ENCODE data around the gene TEX14. TPM values are rescaled to one million over a fixed set of nuclear protein-coding genes. Genes with fewer than 3 reads are reported as not detected.

Gene TEX14
- total and polyA plus RNA-seq, 8 donors = 0.03 to 0.06 TPM; not detected in 6

GRCh38 chr17:58516644-58517377 is 175.0 kb downstream of the TEX14 start:
- DNase-seq = peak in 1 of 2 donors; percentile 67
- intact Hi-C loops (cut with DNase I; ENCODE audit: low total_unique reads) = loop anchor here (10.0 kb wide), 1 partner anchor 488 kb away; no protein-coding TSS in a partner anchor
- 18 to 54% (median 31%) methylated on average over 2 of the region's 2 CpGs for WGBS, 5 donors
- peaks cover 36 to 67% (median 55%) of the 10 kb centered on the region in 4 donors for H3K4me1 ChIP-seq
- peak overlapping the region; percentile 87 to 98 (median 94) for H3K27ac ChIP-seq
- peaks cover 1 to 12% (median 9%) of the 10 kb centered on the region in 4 donors for H3K36me3 ChIP-seq
- no peak for TF ChIP-seq POLR2AphosphoS5 (IDR thresholded peaks at IDR 0.05)
- no peak for TF ChIP-seq POLR2A (IDR thresholded peaks at IDR 0.05)
- TF ChIP-seq CTCF (IDR thresholded peaks at IDR 0.05) = no peak
- TF ChIP-seq EP300 (IDR thresholded peaks at IDR 0.05) = no peak
- no peaks in the 10 kb centered on the region for H3K9me3 ChIP-seq
- H3K27me3 ChIP-seq = no peaks in the 10 kb centered on the region
- peak overlapping the region; percentile 63 to 76 (median 68) for H3K4me3 ChIP-seq

GRCh38 chr17:58515286-58515685 is 176.6 kb downstream of the TEX14 start:
- Histone ChIP-seq H3K9me3 (no peaks in the 10 kb centered on the region), H3K27ac (peak overlapping the region; percentile 79 to 98 (median 82)), H3K27me3 (no peaks in the 10 kb centered on the region), H3K4me3 (peak overlapping the region in 1 of 4 donors; percentile 88), H3K36me3 (peaks cover 16 to 27% (median 25%) of the 10 kb centered on the region in 4 donors), H3K4me1 (peaks cover 36 to 64% (median 55%) of the 10 kb centered on the region in 4 donors)
- TF ChIP-seq POLR2A (IDR thresholded peaks at IDR 0.05) (no peak), POLR2AphosphoS5 (IDR thresholded peaks at IDR 0.05) (no peak), EP300 (IDR thresholded peaks at IDR 0.05) (no peak), CTCF (IDR thresholded peaks at IDR 0.05) (no peak)
- WGBS, 5 donors = 59 to 76% (median 68%) methylated on average over 2 of the region's 2 CpGs
- DNase-seq = no peak
- intact Hi-C loops (cut with DNase I; ENCODE audit: low total_unique reads) = loop anchor here (10.0 kb wide), 1 partner anchor 490 kb away; no protein-coding TSS in a partner anchor

- Histone ChIP-seq H3K27ac (peak overlapping the region; percentile 79 to 98 (median 82)), H3K36me3 (peaks cover 22 to 33% (median 30%) of the 10 kb centered on the region in 4 donors), H3K27me3 (no peaks in the 10 kb centered on the region), H3K9me3 (no peaks in the 10 kb centered on the region), H3K4me1 (peaks cover 36 to 59% (median 52%) of the 10 kb centered on the region in 4 donors), H3K4me3 (peak overlapping the region; percentile 80 to 88 (median 84))
- intact Hi-C loops (cut with DNase I; ENCODE audit: low total_unique reads) = loop anchor here (10.0 kb wide), 1 partner anchor 490 kb away; no protein-coding TSS in a partner anchor
- TF ChIP-seq EP300 (IDR thresholded peaks at IDR 0.05) (no peak), POLR2A (IDR thresholded peaks at IDR 0.05) (no peak)
- WGBS, 5 donors = 12 to 28% (median 17%) methylated on average over 11 of the region's 11 CpGs
- no peak for DNase-seq
These were observed 177.1 kb downstream of the TEX14 start for GRCh38 chr17:58514770-58515157.

GRCh38 chr17:58513965-58514769 is 177.7 kb downstream of the TEX14 start, which contains the start of gene MTMR4:
Gene MTMR4, minus strand, starts transcription at chr17:58514638. Its CDS starts 231 bp downstream, at chr17:58514407.
- TF ChIP-seq POLR2AphosphoS5 (IDR thresholded peaks at IDR 0.05) (peak in 2 of 3 donors; percentile 34 to 74), POLR2A (IDR thresholded peaks at IDR 0.05) (no peak)
- no peaks in the 10 kb centered on the region for H3K9me3 ChIP-seq
- H3K36me3 ChIP-seq = peaks cover 28 to 38% (median 36%) of the 10 kb centered on the region in 4 donors
- whole genome bisulfite sequencing, 5 donors = 0 to 3% (median 1%) methylated on average over 38 to 64 of the region's 64 CpGs
- H3K27ac ChIP-seq = peak within 1 kb of the TSS; percentile 79 to 98 (median 82)
- H3K27me3 ChIP-seq = no peaks in the 10 kb centered on the region
- peaks cover 34 to 53% (median 48%) of the 10 kb centered on the region in 4 donors for H3K4me1 ChIP-seq
- intact Hi-C loops (cut with DNase I; ENCODE audit: low total_unique reads) = loop anchor here (10.0 kb wide), 1 partner anchor 491 kb away; no protein-coding TSS in a partner anchor
- H3K4me3 ChIP-seq = peak within 1 kb of the TSS; percentile 80 to 88 (median 84)
- peak; percentile 90 to 96 for DNase-seq
